ENCODE measurements around the gene ADAMTSL3. TPM values are rescaled to one million over a fixed set of nuclear protein-coding genes. Genes with fewer than 3 reads are reported as not detected.

The ADAMTSL3 gene
- total and polyA plus RNA-seq, 7 donors, result 0.60 to 40.7 (median 32.6) TPM; not detected in 1

DNA sequence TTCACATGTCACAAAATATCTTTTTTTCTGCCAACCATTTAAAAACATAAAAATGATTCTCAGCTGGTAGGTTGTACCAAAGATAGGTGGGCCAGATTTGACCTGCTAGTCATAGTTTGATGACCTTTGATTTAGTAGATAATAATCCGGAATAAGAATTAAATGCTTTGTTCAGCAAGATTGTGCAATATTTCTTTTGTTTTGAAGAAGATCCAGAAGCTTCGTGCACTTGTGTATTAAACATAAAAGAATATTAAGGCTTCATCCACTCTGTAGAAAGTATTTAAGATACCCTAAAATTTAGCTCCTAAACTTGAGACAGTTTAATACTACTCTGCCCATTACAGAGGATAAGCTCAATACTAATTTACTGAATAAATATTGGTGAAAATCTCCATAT is 258.4 kb downstream of the ADAMTSL3 start:
- no peak overlapping the region for H3K4me3 ChIP-seq
- no peak for TF ChIP-seq EP300 (IDR thresholded peaks at IDR 0.05)
- TF ChIP-seq POLR2AphosphoS5 (IDR thresholded peaks at IDR 0.05), result no peak
- no peak for TF ChIP-seq POLR2A (IDR thresholded peaks at IDR 0.05)
- TF ChIP-seq, protein P1, sequence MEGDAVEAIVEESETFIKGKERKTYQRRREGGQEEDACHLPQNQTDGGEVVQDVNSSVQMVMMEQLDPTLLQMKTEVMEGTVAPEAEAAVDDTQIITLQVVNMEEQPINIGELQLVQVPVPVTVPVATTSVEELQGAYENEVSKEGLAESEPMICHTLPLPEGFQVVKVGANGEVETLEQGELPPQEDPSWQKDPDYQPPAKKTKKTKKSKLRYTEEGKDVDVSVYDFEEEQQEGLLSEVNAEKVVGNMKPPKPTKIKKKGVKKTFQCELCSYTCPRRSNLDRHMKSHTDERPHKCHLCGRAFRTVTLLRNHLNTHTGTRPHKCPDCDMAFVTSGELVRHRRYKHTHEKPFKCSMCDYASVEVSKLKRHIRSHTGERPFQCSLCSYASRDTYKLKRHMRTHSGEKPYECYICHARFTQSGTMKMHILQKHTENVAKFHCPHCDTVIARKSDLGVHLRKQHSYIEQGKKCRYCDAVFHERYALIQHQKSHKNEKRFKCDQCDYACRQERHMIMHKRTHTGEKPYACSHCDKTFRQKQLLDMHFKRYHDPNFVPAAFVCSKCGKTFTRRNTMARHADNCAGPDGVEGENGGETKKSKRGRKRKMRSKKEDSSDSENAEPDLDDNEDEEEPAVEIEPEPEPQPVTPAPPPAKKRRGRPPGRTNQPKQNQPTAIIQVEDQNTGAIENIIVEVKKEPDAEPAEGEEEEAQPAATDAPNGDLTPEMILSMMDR (IDR thresholded peaks at IDR 0.05), result no peak
- peaks cover 0 to 11% (median 0%) of the 10 kb centered on the region in 4 donors for H3K4me1 ChIP-seq
- H3K27ac ChIP-seq, result no peak overlapping the region
- peaks cover 0 to 25% (median 0%) of the 10 kb centered on the region in 4 donors for H3K36me3 ChIP-seq
- WGBS, 2 donors, result 55 to 83% methylated on average over 2 of the region's 2 CpGs
- no peak for DNase-seq
- intact Hi-C loops (cut with DNase I), result no loop called here
- no peaks in the 10 kb centered on the region for H3K9me3 ChIP-seq
- H3K27me3 ChIP-seq, result no peaks in the 10 kb centered on the region

DNA sequence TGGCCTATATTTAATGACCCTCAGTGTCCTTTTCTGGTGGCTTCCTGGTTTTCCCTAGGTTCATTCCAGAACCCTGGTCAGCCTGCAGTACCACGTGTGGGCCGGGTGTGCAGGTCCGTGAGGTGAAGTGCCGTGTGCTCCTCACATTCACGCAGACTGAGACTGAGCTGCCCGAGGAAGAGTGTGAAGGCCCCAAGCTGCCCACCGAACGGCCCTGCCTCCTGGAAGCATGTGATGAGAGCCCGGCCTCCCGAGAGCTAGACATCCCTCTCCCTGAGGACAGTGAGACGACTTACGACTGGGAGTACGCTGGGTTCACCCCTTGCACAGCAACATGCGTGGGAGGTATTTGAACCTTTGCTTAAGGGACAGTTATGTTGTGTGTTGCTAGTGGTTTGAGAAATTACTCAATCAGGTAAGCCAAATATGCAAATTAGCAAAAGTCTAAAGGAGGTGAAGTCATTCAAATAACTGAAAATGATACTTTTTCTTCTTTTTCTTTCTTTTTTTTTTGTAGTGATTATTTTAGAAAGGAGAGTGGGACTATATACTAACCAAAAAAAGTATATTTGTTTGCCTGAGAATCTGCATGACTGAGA is 259.2 kb downstream of the ADAMTSL3 start:
- Histone ChIP-seq H3K27me3 (no peaks in the 10 kb centered on the region), H3K36me3 (peaks cover 0 to 25% (median 0%) of the 10 kb centered on the region in 4 donors), H3K4me3 (no peak overlapping the region), H3K4me1 (peaks cover 0 to 19% (median 1%) of the 10 kb centered on the region in 4 donors), H3K27ac (no peak overlapping the region), H3K9me3 (no peaks in the 10 kb centered on the region)
- no peak for TF ChIP-seq POLR2AphosphoS5 (IDR thresholded peaks at IDR 0.05)
- no peak for TF ChIP-seq EP300 (IDR thresholded peaks at IDR 0.05)
- TF ChIP-seq, protein P1 (IDR thresholded peaks at IDR 0.05), result no peak
- no peak for TF ChIP-seq POLR2A (IDR thresholded peaks at IDR 0.05)
- intact Hi-C loops (cut with DNase I), result no loop called here
- no peak for DNase-seq
- 83 to 89% methylated on average over 14 of the region's 14 CpGs for WGBS, 2 donors

DNA sequence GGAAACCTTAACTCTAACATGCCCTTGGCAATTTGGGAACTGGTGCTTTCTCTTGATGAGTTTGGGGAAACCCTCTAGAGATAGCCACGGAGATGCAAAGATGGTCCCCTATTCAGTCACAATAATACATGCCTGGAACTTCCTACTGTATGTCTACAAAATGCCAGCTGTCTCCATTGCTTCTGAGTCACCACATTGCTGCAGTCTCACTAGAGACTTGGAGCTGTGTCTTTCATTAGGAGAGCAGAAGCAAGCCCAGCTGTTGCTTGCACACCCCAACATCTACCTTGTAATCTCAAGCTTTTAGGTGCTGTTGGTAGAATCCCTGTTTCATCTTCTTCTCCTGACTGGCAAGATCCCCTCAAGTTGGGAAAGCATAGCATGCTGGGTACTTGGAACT is 261.0 kb downstream of the ADAMTSL3 start:
- intact Hi-C loops (cut with DNase I), result no loop called here
- H3K36me3 ChIP-seq, result peaks cover 0 to 18% (median 0%) of the 10 kb centered on the region in 4 donors
- WGBS, 2 donors, result 86 to 89% methylated on average over 1 of the region's 1 CpG
- H3K27ac ChIP-seq, result no peak overlapping the region
- TF ChIP-seq POLR2A (IDR thresholded peaks at IDR 0.05) (no peak), EP300 (IDR thresholded peaks at IDR 0.05) (no peak), POLR2AphosphoS5 (IDR thresholded peaks at IDR 0.05) (no peak)
- TF ChIP-seq, protein P1 (IDR thresholded peaks at IDR 0.05), result no peak
- no peak overlapping the region for H3K4me3 ChIP-seq
- no peaks in the 10 kb centered on the region for H3K27me3 ChIP-seq
- DNase-seq, result no peak
- H3K4me1 ChIP-seq, result peaks cover 0 to 30% (median 5%) of the 10 kb centered on the region in 4 donors
- H3K9me3 ChIP-seq, result no peaks in the 10 kb centered on the region

DNA sequence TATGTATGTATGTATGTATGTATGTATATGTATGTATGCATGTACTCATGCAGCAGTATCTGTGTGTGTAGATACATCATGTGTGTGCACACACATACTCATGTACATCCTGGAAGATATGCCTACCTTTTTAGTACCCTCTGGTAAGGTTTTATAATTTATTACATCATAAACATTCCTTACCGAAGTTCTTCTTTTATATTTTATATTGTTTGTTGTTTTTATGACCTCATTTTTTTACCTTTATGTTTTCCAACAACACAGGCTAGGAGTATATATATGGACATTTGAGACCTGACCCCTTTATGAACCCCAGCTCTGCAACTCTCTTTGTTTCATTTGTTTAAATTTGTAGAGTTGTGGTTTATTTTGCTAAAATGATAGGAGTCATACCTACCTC is 263.5 kb downstream of the ADAMTSL3 start:
- TF ChIP-seq POLR2AphosphoS5 (IDR thresholded peaks at IDR 0.05) (no peak), POLR2A (IDR thresholded peaks at IDR 0.05) (no peak), EP300 (IDR thresholded peaks at IDR 0.05) (no peak)
- TF ChIP-seq, protein P1 (IDR thresholded peaks at IDR 0.05), result no peak
- no peak overlapping the region for H3K27ac ChIP-seq
- intact Hi-C loops (cut with DNase I), result no loop called here
- WGBS, 2 donors, result 0 to 12% methylated on average over 1 of the region's 1 CpG
- no peak for DNase-seq
- peaks cover 0 to 45% (median 17%) of the 10 kb centered on the region in 4 donors for H3K4me1 ChIP-seq
- no peaks in the 10 kb centered on the region for H3K9me3 ChIP-seq
- peaks cover 0 to 18% (median 0%) of the 10 kb centered on the region in 4 donors for H3K36me3 ChIP-seq
- no peaks in the 10 kb centered on the region for H3K27me3 ChIP-seq
- H3K4me3 ChIP-seq, result no peak overlapping the region

DNA sequence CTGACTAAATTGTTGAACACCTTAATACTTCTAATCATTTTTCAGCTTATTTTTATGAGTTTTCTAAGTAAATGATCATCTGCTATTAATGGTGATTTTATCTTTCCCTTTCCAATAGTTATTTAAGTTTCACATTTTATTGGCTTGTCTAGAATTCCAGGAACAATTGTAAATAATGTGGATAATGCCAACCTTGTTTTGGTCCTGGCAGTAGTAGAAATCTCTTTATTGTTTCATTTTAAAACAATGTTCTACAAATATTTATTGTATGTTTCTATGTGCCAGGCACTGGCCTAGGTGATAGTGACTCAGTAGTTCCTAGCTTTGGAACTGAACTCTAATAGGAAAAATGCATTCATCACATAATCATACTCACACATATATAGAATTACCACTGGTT is 264.1 kb downstream of the ADAMTSL3 start:
- H3K36me3 ChIP-seq, result peaks cover 0 to 15% (median 0%) of the 10 kb centered on the region in 4 donors
- H3K27me3 ChIP-seq, result no peaks in the 10 kb centered on the region
- TF ChIP-seq EP300 (IDR thresholded peaks at IDR 0.05), result no peak
- TF ChIP-seq, protein P1 (IDR thresholded peaks at IDR 0.05), result no peak
- TF ChIP-seq POLR2AphosphoS5 (IDR thresholded peaks at IDR 0.05), result no peak
- no peak for TF ChIP-seq POLR2A (IDR thresholded peaks at IDR 0.05)
- H3K4me3 ChIP-seq, result no peak overlapping the region
- intact Hi-C loops (cut with DNase I), result no loop called here
- H3K9me3 ChIP-seq, result no peaks in the 10 kb centered on the region
- H3K4me1 ChIP-seq, result peaks cover 0 to 51% (median 20%) of the 10 kb centered on the region in 4 donors
- no peak overlapping the region for H3K27ac ChIP-seq
- DNase-seq, result no peak

Measured in sigmoid colon (tissue), 7 donors.